HG03378 (cell line): ENCODE measurements around the gene PPP1R36.
"Not testable (repeated sequence)": the region's sequence is repeated elsewhere in the genome, so short reads cannot be mapped to it uniquely, and the experiment has no call there.

ENCODE experiments used
- ATAC-seq: cut with Tn5 transposase; IDR thresholded peaks from one replicate; pipeline ENCODE4 v1.9.1; 2021; ENCODE audit warnings: mild to moderate bottlenecking, moderate library complexity; ENCODE audit not compliant: unreplicated experiment

Gene PPP1R36

GRCh38 chr14:64518229-64518628, 31.5 kb upstream of the PPP1R36 start:
- ATAC-seq: no peak

- no peak for ATAC-seq
These were observed 29.1 kb upstream of the PPP1R36 start for GRCh38 chr14:64520699-64521098.

- no peak for ATAC-seq
These were observed 27.0 kb upstream of the PPP1R36 start for GRCh38 chr14:64522591-64523355.

- no peak for ATAC-seq
These were observed 24.4 kb upstream of the PPP1R36 start for GRCh38 chr14:64525354-64525753.

- no peak for ATAC-seq
These were observed 18.2 kb upstream of the PPP1R36 start for GRCh38 chr14:64531567-64531966.

- ATAC-seq: no peak
These were observed 13.1 kb upstream of the PPP1R36 start for GRCh38 chr14:64536488-64537245.

- ATAC-seq: peak; percentile 91
These were observed 9.3 kb upstream of the PPP1R36 start, which contains the start of gene HSPA2 for GRCh38 chr14:64540208-64541202. Gene HSPA2, plus strand, starts transcription at chr14:64540741. Its CDS starts 109 bp downstream, at chr14:64540850.

GRCh38 chr14:64541261-64541971, 8.3 kb upstream of the PPP1R36 start:
- ATAC-seq: no peak

GRCh38 chr14:64541972-64542835, 7.6 kb upstream of the PPP1R36 start:
- ATAC-seq: no peak

GRCh38 chr14:64542836-64543201, 6.9 kb upstream of the PPP1R36 start:
- ATAC-seq: no peak

GRCh38 chr14:64544607-64545312, 5.0 kb upstream of the PPP1R36 start:
- ATAC-seq: no peak

- ATAC-seq: no peak
These were observed 745 bp upstream of the PPP1R36 start for GRCh38 chr14:64549016-64549415.

GRCh38 chr14:64550621-64551333, 1.0 kb downstream of the PPP1R36 start:
- no peak for ATAC-seq

- ATAC-seq: no peak
These were observed 4.8 kb downstream of the PPP1R36 start for GRCh38 chr14:64554556-64554955.

GRCh38 chr14:64556526-64556925, 6.8 kb downstream of the PPP1R36 start:
- ATAC-seq: no peak

- not testable (repeated sequence) for ATAC-seq
These were observed 8.5 kb downstream of the PPP1R36 start for GRCh38 chr14:64558216-64558615.

GRCh38 chr14:64561631-64562030, 11.9 kb downstream of the PPP1R36 start:
- no peak for ATAC-seq

- ATAC-seq: no peak
These were observed 12.7 kb downstream of the PPP1R36 start for GRCh38 chr14:64562436-64562835.
